Fibroblast of peridontal ligament (primary cell): Measurements from ENCODE around the gene EOLA1.
A peak's percentile ranks its signal among the peaks of the same experiment; 100 is the strongest.
"Not testable (repeated sequence)": the region's sequence is repeated elsewhere in the genome, so short reads cannot be mapped to it uniquely, and the experiment has no call there.

ENCODE experiments used
- DNase-seq: peaks from one replicate; pipeline ENCODE4 v3.0.0-alpha.2; 2010; ENCODE audit errors: extremely low read depth

EOLA1 gene

GRCh38 chrX:149545545-149546543 lies 5.0 kb downstream of the EOLA1 start:
- DNase-seq = not testable (repeated sequence)

- DNase-seq = not testable (repeated sequence)
Measured at GRCh38 chrX:149546962-149547361, 6.2 kb downstream of the EOLA1 start.

DNA sequence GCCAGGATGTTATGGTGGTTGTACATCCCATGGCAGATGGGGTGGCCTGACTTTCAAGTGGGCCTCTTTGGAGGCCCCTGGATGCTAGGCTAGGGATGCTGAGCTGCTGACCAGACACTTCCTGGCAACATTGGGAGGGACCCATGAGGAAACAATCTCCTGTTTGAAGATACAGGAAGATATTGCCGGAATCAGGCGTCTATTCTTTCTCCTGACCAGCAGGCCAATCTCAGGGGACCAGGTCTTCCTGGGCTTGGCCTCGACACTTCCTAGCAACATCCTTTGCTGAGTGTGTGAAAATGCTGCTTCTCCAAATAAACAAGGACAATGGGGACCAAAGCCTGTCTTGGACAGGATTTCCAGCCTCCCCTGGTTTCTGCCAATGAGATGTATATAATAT lies 7.0 kb downstream of the EOLA1 start:
- DNase-seq = not testable (repeated sequence)

GRCh38 chrX:149549701-149550100 lies 8.9 kb downstream of the EOLA1 start, which contains the start of gene HSFX3:
Gene HSFX3, minus strand, starts transcription at chrX:149549924. Its CDS starts 72 bp downstream, at chrX:149549852.
- not testable (repeated sequence) for DNase-seq

- not testable (repeated sequence) for DNase-seq
Measured at GRCh38 chrX:149550454-149550853, 9.6 kb downstream of the EOLA1 start.

- not testable (repeated sequence) for DNase-seq
Measured at GRCh38 chrX:149551245-149551938, 10.6 kb downstream of the EOLA1 start.

- DNase-seq = not testable (repeated sequence)
Measured at GRCh38 chrX:149551939-149552248, 11.1 kb downstream of the EOLA1 start.

GRCh38 chrX:149555251-149555650 lies 14.4 kb downstream of the EOLA1 start:
- not testable (repeated sequence) for DNase-seq

GRCh38 chrX:149563359-149563758 lies 22.5 kb downstream of the EOLA1 start:
- DNase-seq = no peak

DNA sequence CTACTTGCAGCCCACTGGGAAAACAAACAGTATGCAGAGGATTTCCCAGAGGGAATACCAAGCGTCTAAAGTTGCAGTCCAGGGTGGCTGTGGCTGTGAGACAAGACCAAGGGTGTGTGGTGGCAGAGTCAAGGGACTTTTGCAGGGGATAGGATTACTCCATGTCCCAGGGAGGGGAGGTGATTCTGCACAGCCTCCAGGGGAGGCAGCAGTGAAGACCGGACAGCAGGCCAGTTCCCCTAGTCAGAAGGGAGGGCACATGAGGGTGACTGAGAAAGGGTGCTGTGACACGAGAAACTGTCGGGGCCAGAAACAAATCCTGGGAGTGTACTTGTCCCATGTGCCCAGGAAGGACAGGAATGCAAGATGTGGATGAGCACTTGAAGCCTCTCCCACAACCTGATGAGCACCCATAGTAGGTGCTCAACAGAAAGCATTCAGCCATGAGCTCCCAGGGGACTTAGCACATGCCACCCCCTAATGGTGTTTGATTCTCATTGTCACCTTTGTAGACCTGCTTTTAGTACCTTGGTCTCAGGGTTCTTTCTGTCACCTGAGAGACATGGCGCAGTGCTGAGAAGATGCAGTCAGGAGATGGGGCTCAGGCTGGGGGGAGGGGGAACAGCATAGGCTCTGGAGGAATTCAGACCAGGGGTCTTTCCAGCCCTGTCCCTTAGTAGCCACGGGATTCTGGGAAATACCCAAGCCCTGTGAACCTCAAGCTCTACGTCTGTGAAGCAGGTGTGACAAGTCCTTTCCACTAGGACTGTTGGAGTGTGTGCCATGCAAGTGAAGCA lies 27.0 kb downstream of the EOLA1 start:
- DNase-seq = no peak

GRCh38 chrX:149568701-149569296 lies 28.0 kb downstream of the EOLA1 start:
- DNase-seq = no peak

DNA sequence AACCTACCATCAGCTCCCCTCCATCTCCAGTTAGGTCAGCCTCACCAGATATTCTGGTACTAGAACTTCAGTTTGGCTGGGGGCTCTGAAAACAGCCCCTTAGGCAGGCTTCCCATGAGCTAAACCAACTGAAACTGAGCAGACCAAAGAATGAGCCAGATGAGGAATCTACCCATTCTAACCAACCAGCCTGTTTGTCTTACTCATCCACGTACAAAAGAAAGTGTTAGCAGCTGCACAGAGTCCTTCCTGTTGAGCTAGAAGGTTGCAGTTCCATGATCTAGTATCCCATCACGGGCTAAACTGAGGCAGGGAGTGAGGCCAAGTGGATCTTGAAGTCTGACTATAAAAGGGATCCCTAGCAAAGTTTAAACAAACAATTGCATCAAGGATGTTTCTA lies 29.0 kb downstream of the EOLA1 start:
- DNase-seq = no peak

- peak; percentile 82 for DNase-seq
Measured at GRCh38 chrX:149570668-149571067, 29.9 kb downstream of the EOLA1 start.

- DNase-seq = no peak
Measured at GRCh38 chrX:149571770-149572169, 31.0 kb downstream of the EOLA1 start.

DNA sequence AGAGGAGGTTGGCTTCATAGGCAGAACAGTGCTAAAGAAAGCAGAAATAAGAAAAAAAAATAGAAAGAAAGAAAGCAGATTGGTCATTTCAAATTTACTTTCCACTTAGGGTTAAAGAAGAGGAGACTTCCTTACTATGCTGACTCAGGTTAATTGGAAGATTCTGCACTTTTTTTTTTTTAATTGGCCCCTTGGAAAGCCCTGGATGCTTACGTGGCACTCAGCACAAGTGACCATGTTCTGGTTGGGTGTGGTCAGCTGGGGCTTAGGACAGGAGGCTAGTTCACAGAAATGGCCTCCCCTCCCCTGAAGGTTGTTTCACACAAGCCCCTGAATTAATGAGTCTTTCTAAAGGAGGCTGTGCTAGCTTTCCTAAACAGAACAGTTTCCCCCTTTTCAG lies 31.9 kb downstream of the EOLA1 start:
- no peak for DNase-seq

GRCh38 chrX:149573456-149573855 lies 32.6 kb downstream of the EOLA1 start:
- DNase-seq = not testable (repeated sequence)

DNA sequence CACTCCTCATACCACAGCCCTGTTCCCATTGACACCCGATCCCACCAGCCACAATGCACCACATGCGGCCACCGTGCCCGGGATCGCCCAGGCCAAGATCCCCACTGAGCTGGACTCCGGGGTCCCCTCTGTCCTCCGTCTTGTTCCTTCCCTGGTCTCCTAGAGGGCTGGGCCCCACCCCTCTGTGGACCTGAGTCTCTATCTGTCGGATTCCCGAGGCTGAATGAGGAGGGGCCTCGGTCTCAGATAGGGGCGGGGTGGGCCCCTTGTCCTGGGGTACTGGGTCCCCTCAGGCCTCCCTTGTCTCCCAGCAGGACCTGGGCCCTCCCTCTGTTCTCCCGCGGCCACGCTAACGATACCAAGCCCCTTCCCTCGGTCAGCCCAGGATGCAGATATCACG lies 44.8 kb downstream of the EOLA1 start:
- not testable (repeated sequence) for DNase-seq

- DNase-seq = not testable (repeated sequence)
Measured at GRCh38 chrX:149587359-149587758, 46.5 kb downstream of the EOLA1 start, which contains the start of gene MAGEA9B. Gene MAGEA9B, minus strand, starts transcription at chrX:149587459. Its CDS starts 4,280 bp downstream, at chrX:149583179.

GRCh38 chrX:149590993-149591392 lies 50.2 kb downstream of the EOLA1 start:
- not testable (repeated sequence) for DNase-seq

- DNase-seq = not testable (repeated sequence)
Measured at GRCh38 chrX:149595214-149595613, 54.4 kb downstream of the EOLA1 start, which contains the start of gene HSFX2. Gene HSFX2, minus strand, starts transcription at chrX:149595314. Its CDS starts 614 bp downstream, at chrX:149594700.

DNA sequence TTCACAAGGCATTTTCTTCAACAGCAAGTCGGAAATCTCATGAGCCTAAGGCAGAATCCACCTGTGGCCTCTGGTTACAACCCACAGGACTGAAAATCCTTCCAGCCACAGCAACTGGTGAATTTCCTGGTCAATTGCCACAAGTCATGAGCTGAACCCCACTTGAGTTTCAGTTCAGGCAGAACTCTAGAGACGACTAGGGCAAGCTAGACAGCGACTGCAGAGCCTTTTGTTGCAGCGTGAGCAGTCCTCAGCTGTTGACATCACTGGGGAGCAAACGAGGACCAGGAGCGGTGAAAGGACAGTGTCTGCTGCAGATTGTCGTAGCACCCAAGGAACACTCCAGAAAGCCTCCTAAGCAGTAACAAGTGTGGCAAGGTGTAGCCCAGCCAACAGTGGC lies 55.1 kb downstream of the EOLA1 start:
- DNase-seq = not testable (repeated sequence)
